Right kidney (tissue), 1 donor: ENCODE measurements around the gene GOLGA6L10.
"Not testable (repeated sequence)": the region's sequence is repeated elsewhere in the genome, so short reads cannot be mapped to it uniquely, and the experiment has no call there.

Source experiments
- DNase-seq: peaks from one replicate; pipeline ENCODE4 v3.0.0-alpha.2; 2016

Gene GOLGA6L10

GRCh38 chr15:82318281-82318680, 31.0 kb downstream of the GOLGA6L10 start:
- DNase-seq = not testable (repeated sequence)

- not testable (repeated sequence) for DNase-seq
These were observed 31.8 kb downstream of the GOLGA6L10 start for GRCh38 chr15:82317516-82317915.

DNA sequence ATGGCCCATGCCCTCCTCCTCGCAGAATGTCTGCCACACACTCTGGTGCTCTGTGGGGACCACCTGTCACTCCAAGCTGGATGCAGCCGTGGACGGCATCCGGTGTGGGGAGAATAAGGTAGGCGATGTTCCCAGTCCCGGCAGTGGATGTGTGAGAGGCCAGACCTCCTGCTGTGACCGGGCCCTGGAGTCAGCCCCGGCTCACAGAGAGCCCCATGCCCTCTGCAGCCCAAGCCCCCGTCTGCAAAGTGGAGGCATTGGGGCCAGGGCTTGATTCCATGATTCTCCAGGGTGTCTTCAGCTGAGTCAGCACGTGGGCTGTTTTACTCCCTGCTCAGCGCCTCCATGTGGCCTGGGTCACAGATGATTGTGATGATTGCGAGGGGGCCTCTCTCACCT, 32.2 kb downstream of the GOLGA6L10 start:
- no peak for DNase-seq

DNA sequence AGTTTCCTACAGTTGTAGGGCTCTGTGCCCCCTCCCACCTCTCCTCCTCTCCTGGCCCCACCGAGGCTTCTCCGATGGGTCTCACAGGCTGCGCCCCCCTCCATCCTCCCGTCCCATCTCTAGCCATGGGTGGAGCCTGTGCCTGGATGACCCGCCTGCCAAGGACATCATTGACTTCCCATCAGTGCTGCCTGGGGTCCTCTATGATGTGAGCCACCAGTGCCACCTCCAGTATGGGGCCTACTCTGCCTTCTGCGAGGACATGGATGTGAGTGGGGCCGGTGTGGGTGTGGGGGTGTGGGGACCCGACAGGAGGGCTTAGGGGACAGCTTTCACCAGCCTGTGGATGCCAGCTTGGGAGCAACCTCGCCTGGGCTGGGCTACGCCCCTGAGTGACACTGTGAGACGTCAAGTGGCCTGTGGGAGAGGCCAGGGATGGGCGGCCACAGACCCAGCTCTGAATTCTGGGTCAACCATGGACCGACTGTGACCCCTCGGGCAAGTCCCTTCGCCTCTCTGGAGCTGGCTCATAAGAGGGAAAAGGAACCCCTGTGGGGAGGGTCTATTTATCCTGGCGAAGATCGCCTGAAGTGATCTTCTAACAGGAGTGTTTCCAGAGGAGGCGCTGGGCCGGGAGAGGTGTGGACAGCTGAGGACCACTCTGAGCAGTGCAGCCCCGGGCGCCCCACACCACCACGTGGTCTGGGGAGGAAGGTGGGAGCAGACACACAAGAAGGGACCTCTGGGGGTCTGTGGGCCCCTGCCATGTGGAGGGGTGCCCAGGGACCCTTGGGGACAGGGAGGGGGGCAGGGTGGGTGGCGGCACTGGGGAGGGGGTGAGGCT, 32.8 kb downstream of the GOLGA6L10 start:
- not testable (repeated sequence) for DNase-seq

GRCh38 chr15:82315519-82316246, 33.6 kb downstream of the GOLGA6L10 start:
- no peak for DNase-seq

GRCh38 chr15:82314769-82315518, 34.3 kb downstream of the GOLGA6L10 start:
- DNase-seq = no peak

DNA sequence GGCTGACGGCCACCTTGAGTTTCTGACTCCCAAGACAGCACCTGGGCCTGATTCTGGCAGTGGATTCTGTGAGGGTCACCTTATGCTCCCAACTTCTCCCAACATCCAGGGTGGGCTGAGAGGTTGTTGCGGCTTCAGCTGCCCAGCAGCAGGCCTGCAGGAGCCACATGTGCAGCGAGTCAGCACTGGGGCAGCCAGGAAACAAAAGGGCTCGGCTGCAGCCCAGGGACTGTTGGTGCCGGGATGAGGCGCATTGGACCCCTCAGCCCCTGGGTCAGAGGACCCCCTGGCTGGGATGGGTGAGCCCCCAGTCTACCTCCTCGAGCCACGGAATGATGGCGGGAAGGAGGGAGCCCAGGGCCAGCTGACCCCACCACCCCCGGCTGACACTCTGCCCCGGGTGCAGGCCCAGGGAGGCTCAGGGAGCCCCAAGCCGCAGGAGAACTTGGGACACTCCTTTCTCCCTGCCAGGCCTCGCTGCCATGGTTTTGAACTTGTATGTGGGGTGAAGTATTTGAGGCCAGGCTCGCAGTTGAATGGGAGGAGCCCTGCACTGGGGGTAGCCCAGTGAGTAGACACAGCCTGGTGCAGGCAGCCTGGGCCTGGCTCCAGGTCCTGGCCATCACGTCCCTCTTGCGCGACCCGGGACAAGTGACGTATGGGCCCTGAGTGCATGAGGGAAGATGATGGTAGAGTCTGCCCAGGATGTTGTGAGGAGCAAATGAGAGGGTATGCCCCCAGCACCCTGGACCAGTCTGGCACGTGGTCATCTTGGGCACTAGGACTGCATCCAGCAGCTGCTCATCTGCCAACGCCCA, 35.1 kb downstream of the GOLGA6L10 start:
- not testable (repeated sequence) for DNase-seq

GRCh38 chr15:82313446-82313845, 35.8 kb downstream of the GOLGA6L10 start:
- no peak for DNase-seq

DNA sequence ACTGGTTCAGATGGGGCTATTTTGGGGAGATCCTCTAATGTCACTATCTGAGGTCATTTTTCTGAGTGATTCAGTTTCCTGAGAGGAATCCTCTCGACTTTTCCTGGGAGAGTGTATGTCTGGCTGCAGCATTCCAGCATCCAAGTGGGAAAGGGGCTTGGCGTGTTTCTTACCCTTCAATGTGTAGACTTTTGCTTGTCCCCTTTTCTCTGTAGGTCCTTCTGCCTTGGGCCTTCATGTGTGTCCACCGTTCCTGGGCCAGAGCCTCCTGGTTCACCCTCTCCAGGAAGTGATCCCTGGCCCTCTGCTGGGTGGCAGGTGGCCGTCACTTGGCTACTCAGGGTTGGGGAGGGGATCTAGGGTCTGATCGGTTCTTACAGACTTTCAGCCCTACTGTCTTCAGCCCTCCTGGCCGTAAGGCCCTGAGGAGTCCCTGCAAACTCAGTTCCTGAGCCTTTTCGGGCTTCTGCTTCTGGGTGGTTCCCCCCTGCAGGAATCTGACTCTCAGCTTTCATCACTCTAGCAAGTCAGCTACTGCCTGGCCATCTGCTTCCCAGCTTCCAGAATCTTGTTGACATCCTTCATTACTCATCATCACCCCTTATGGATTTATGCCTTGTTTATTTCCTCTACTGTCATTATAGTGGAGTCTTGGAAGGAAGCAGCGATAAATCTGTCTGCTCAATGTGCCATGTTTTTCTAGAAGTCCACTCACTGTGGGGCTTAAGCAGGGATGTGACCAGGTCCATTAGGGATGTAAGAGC, 36.5 kb downstream of the GOLGA6L10 start:
- DNase-seq = no peak

DNA sequence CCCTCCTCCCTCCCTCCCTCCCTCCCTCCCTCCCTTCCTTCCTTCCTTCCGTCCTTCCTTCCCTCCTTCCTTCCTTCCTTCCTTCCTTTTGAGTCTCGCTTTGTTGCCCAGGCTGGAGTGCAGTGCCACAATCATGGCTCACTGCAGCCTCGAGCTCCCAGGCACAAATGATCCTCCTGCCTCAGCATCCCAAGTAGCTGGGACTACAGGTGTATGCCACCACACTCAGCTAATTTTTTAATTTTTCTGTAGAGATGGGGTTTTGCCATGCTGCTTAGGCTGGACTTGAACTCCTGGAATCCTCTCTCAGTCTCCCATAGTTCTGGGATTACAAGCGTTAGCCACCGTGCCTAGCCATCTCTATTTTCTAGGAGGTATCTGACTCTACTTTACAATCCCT, 38.0 kb downstream of the GOLGA6L10 start:
- not testable (repeated sequence) for DNase-seq

DNA sequence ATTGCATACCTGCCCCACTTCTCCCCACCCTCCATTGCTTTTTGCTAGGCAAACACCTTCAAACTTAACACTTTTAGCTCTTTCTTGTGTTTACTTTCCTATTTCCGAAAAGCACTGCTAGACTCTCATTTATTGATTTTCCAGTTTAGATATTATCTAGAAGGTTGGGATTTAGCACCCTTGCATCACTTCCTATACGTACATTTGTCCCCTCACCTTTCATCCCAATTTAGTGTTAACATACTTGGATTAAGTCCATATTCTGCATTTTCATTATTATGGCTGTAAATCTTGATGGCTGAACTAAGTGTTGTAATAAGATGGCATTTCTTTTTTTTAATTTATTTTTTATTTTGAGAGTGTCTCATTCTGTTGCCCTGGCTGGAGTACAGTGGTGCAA, 39.5 kb downstream of the GOLGA6L10 start:
- no peak for DNase-seq

GRCh38 chr15:82307714-82308081, 41.6 kb downstream of the GOLGA6L10 start:
- DNase-seq = no peak

DNA sequence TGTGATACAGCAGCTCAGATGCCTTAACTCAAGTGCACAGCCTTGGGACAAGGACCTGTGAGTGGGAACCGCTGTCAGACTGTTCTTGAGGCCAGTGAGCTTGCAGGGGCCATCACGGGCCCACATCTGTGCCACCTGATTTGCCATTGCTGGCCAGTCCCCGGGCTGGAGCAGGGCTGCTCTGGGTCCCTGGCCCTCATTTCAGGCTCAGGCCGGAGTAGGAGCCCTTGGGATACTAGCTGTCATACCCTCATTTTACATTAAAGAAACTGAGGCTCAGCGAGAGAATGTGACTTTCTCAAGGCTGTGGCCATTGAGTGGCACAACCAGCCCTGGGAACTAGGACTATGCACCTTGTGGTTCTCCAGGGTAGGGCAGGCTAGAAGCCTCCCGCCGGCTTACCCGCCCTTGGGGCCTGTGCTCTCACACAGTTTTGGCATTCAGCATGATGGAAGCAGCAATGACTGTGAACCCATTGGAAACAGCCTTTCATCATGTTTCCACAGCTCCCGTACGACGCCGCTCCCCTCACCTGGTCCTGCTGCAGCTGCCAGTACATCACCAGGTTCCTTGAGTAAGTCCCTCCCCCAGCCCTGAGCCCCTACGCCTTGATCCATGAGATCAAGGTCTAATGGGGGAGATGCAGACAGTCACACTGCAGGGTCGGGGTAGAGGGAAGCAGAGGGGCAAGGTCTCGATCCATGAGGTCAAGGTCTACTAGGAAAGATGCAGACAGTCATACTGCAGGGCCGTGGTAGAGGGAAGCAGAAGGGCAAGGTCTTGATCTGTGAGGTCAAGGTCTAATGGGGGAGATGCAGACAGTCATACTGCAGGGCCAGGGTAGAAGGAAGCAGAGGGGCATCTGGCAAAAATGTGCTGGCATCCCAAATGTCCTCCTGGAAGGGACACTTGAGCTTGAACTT, 42.2 kb downstream of the GOLGA6L10 start:
- DNase-seq = no peak

GRCh38 chr15:82305621-82306048, 43.6 kb downstream of the GOLGA6L10 start:
- DNase-seq = no peak

- no peak for DNase-seq
These were observed 44.5 kb downstream of the GOLGA6L10 start for GRCh38 chr15:82304778-82305090.

DNA sequence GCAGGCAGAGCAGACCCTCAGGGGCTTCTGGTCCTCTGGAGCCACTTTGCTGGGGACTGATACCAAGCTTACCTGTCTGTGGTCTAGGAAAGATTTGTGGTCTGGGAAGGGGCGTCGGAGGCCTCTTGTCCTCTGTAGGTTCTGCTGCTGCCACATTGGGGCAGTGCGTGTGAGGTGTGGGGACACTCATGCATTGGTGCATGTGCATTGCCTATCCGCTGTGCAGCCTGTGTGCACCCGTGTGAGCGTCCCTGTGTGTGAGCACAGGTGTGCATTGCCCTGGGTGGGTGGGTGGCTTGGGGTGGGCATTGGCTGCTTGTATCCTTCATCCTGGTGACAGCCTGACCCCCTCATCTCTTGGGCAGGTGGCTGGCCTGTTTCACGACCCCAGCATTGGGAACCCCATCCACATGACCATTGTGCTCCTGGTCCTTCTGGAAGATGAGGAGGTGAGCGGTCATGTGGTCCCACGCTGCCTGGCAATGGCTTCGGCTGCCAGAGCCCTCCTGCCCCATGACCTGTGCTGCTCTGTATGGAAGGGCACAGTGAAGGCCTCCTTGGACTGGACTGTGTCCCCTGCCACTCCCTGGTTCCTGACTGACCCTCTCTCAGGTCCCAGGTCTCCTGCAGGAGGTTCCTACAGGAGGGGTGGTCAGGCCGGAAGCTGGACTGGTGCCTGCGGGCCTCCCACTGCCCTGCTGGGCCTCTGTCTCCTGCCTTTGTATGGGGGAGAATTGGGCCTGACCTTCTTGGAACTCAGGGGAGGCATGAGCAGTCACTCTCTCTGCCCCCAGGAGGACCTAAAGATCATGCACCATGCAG, 45.1 kb downstream of the GOLGA6L10 start:
- DNase-seq = no peak

DNA sequence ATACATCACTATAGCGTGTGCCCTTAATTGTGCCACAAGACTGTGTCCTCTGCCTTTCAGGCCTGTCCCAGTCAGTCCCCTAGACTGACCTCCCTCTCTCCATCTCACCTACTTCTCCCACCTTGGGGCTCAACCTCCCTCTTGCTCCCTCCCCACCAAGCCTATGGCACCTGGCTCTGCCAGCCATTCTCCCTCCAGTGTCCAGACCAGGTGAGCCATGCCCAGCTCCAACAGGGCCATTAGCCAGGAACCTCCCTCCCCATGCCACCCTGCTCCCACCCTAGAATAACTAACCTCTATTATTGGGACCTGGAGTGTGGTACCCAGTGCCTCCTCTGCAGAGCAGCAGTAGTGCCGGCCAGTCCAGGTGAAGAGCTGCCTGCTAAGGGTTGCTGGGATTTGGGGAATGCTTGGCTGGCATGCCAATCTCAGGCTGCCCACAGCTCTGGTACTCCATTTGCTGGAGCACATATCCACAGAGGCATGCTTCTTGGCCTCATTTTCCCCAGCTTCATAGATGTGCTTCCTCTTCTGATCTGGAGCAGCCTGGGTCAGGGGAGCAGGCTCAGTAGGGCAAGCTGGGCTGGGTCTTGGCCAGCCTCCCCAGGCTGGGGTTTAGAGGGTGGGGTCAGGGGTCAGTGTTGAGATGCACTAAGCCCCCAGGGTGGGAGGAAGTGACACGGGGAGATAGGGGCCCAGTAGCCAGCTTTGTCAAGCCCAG, 47.8 kb downstream of the GOLGA6L10 start:
- DNase-seq = no peak

- no peak for DNase-seq
These were observed 48.4 kb downstream of the GOLGA6L10 start for GRCh38 chr15:82300883-82301282.

DNA sequence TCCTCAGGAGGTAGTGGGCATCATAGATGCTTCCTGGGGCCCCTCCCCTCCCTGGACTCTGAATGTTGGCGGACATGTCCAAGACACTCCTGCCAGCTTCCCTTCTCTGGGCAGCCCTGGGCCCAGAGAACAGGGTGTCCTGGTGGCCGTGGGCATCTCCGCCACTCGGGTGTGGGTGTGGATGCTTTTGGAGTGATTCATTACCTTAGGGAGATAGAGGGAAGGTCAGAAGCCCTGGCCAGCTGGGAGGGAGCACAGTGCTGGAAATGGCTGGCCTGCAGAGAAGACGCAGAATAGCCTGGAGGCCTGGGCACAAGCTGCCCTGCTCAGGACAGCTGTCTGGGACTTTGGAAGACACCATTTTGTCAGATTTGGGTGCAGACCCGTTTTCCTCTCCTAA, 48.9 kb downstream of the GOLGA6L10 start:
- DNase-seq = not testable (repeated sequence)
